NCI-H526 treated with DMSO at 0.1 percent for 48 hours (cell line): Measurements from ENCODE around the gene F10.

ENCODE experiments used
- DNase-seq: peaks from one replicate; lab custom pipeline; 2025; lab: John Stamatoyannopoulos, UW

F10 gene

GRCh38 chr13:113117335-113117872, 5.2 kb upstream of the F10 start:
- DNase-seq = no peak

- DNase-seq = no peak
These were observed 4.7 kb upstream of the F10 start for GRCh38 chr13:113117911-113118260.

GRCh38 chr13:113118261-113119021, 4.2 kb upstream of the F10 start:
- DNase-seq = no peak

- no peak for DNase-seq
These were observed 3.3 kb upstream of the F10 start for GRCh38 chr13:113119166-113119821.

- no peak for DNase-seq
These were observed 2.8 kb upstream of the F10 start for GRCh38 chr13:113119822-113120189.

DNA sequence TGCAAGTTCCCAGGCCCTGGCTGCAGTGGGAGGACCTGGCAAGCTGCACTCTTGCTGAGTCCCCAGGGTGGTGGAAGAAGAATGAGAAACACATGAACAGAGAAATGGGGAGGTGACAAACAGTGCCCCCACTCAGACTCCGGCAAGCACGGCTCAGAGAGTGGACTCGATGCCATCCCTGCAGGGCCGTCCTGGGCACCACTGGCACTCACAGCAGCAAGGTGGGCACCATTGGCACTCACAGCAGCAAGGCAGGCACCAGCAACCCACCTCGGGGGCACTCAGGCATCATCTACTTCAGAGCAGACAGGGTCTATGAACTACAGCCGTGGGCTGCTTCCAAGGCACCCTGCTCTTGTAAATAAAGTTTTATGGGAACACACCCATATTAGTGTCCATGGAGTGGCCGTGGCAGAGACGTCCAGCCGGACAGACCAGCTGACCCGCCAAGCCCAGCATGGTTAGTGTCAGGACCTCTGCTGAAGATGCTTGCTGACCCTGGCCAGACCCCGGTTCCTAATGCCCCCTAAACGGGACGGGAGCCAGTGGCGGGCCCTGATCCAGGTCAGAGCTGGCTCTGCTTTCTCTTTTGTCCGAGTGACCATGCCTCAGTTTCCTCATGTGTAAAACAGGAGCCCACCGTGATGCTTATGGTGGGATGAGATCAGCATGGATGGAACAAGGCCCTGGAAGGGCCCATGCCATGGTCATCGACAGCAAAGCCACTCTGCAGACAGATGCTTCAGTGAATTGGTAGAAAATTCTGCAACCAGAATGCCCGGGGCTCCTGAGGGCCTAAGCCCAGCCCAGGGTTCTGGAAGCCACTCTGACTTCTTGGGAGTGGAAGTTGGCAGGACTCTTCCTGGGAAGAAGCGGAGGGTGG, 2.1 kb upstream of the F10 start:
- no peak for DNase-seq

DNA sequence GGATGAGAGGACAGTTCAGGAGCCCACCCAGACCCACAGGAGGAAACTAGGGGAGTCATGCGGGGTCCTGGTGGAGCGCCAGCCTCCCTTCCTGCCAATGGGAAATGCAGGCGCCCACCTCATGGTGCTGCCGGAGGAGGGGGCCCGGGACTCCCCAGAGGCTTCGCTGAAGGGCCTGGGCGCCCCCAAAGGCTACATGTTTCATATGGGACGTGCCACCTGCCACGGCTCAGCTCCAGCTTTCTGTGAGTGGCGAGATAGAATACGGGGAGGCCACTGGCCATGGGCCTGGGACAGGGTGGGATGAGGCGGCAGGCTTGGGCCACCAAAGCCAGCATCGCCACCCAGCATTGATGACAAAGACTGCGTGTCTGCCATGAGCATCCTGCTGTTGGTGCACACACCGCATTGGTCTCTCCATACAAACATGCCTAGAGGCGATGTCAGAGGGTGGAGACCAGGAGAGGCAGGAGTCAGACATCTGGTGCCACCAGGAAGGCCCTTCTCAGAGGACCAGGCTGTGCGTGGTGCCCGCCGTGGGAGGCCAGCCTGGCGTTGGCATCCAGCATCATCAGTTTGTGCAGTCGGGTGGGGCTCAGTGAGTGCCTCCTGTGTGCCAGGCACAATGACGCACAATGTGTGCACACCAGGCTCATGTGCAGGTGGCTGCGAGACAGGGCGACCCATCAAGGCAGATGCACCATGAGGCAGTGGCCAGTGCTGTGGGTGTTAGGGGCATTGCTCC, 1.2 kb upstream of the F10 start:
- DNase-seq = no peak

DNA sequence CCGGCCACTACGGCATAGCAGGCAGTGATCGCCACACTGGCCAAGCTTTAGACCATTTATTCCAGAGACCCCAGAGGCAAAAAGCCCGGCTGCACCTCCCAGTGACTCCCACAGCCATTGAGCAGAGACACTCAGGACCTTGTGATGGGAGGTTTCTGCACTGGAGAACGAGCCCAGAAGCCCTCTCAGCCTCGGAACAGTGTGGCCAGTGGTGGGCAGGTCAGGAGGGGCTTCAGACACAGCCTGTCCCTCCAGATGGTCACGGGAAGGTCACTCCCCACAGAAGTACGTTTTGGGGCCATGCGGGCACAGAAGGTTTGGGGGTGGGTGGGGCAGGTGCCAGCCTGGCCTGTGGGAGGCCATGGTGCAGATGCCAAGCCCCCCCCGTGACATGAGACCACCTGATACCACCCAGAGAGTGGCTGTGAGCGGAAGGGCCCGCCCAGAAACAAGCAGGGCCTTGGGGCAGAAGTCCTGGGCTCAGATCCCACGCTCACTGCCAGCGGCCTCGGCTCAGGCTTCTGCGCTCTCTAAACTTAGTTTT, 599 bp upstream of the F10 start:
- DNase-seq = no peak

- DNase-seq = no peak
These were observed 915 bp downstream of the F10 start for GRCh38 chr13:113123226-113124201.

DNA sequence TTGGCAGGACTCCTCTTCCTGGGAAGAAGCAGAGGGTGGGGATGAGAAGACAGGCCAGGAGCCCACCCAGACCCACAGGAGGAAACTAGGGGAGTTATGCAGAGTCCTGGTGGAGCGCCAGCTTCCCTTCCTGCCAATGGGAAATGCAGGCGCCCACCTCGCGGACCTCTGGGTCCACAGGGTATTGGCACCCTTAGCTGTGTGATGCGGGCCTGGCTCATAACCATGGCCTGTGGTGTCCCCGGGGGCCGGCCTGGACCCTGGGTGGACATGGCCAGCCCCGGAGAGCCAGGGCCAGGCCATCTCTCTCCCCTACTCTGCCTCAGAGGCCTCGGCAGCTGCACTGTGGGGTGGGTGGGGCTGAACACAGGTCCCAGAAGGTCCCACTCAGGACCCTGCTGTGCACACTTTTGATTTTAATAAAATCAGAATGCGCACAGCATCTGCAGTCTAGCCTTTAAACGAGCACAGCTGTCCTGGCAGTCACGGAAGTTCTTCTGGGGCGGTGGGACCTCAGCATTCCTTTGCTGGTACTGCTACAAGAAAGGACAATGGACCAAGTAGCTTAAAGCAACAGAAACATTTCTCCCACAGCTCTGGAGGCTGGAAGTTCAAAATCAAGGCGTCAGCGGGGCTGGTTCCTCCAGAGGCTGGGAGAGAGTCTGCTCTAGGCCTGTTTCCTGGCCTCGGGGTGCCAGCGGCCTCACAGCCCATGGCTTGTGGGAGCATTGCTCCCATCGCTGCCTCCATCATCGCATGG, 1.8 kb downstream of the F10 start:
- no peak for DNase-seq

DNA sequence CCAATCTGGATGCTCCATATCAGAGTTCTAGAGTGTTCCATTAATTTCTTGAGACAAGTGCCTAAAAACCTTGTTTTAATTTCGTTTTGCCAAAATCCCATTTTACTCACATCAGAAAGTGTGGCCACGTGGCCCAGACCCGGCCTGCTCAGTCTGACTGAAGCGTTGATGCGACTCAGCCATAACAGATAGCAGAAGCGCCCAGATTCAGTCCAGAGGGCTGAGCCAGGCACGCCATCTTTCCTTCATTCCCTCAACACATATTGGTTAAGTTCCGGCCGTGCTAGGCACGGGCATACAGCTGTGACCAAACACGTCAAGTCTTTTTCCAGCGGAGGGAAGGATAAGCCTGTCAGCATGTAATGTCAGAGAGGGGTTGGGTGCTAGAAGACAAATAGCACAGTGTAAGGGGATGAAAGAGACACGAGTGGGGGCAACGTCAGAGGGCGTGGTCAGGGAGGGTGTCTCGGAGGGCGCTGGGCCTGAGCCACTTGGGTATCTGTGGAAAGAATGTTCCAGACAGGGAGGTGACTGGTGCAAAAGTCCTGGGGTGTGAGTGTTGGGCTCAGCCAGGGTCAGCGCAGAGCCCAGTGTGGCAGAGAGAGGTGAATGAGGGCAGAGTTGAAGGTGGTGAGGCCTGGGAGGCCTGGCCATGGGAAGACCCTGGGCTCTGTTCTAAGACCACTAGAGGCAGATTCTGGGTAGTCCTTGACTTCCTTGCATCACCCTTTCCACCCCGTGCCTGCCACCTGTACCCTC, 3.1 kb downstream of the F10 start:
- no peak for DNase-seq

DNA sequence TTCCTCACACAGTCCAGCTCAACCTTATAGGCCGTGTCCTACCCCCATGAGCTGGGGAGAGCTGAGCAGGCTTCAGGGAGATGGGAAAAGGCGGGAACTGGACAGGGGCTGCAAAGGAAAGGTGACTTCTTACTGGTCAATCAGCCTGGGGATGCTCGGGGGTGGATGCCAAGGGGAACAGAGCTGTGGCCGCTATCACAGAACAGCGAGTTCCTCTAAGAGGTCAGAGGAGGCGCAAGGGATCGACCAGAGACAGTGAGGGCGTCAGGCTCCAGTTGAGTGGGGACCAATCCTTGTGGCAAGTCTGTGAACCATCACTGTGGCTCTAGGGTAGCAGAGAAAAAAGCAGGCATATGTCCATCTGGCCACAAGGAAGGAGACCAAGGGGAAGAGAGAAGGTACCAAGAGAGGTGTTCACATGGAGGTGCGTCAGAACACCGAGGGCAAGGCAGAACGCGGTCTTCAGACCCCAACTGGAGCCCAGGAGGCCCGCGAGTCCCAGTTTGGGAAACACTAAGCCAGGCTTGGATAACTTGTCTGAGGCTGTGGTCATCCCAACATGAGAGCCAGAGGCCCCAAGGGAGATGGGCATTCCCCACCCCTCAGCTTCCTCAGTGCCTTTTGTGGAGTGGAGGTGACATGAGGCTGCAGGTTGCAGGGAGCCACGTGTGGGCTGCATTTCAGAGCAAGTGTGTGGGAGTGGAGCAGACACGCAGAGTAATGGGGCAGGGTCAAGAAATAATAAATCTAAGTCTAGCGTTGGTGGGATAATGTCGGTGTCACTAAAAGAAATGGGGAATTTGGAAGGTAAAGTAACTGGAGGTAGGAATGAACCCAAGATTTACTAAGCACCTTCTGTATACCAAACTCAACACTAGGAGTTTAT, 3.9 kb downstream of the F10 start:
- DNase-seq = no peak

- no peak for DNase-seq
These were observed 6.9 kb downstream of the F10 start for GRCh38 chr13:113129480-113129879.

GRCh38 chr13:113129921-113130750, 7.5 kb downstream of the F10 start:
- no peak for DNase-seq

DNA sequence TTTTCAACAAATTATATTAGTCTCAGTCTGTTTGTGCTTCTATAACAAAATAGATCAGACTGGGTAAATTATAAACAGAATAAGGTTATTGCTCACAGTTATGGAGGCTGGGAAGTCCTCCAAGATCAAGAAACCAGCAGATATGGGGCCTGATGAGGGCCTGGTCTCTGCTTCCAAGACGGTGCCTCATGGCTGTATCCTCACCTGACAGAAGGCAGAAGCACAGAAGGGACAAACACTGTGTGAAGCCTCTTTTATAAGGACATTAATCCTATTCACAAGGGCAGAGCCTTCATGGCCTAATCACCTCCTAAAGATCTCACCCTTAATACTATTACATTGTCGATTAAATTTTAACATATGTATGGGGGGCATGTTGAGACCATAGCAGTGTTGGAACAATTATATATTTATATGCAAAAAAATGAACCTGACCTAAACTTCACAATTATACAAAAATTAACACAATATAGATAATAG, 12.7 kb downstream of the F10 start:
- no peak for DNase-seq

GRCh38 chr13:113137691-113138298, 15.2 kb downstream of the F10 start:
- no peak for DNase-seq
